GM18499 (cell line): ENCODE data around the gene ZNF763.
"Not testable (repeated sequence)": the region's sequence is repeated elsewhere in the genome, so short reads cannot be mapped to it uniquely, and the experiment has no call there.

Experiments used
- ATAC-seq: cut with Tn5 transposase; IDR thresholded peaks from one replicate; pipeline ENCODE4 v1.9.1; 2021; ENCODE audit warnings: moderate number of reproducible peaks; ENCODE audit not compliant: insufficient read depth, unreplicated experiment

ZNF763 gene

DNA sequence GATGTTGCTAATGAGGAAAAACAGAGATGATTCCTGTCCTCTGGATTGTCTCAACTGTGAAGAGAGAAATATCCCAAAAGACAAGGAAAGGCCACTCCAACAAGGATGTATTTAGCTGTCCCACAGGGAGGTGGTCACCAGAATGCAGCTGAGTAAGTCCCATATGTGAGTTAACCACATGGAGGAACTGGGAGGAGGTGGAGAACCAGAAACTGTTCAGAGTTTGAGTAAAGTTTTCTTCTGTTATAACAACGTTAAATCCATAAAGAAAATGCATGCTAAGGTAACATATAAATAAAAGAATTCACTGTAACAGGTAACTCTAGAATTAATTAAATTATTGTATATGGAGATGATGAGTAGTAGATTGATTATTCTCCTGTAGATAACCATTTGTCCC, 5.3 kb downstream of the ZNF763 start:
- ATAC-seq, result no peak

GRCh38 chr19:11971041-11971440, 6.2 kb downstream of the ZNF763 start:
- no peak for ATAC-seq

DNA sequence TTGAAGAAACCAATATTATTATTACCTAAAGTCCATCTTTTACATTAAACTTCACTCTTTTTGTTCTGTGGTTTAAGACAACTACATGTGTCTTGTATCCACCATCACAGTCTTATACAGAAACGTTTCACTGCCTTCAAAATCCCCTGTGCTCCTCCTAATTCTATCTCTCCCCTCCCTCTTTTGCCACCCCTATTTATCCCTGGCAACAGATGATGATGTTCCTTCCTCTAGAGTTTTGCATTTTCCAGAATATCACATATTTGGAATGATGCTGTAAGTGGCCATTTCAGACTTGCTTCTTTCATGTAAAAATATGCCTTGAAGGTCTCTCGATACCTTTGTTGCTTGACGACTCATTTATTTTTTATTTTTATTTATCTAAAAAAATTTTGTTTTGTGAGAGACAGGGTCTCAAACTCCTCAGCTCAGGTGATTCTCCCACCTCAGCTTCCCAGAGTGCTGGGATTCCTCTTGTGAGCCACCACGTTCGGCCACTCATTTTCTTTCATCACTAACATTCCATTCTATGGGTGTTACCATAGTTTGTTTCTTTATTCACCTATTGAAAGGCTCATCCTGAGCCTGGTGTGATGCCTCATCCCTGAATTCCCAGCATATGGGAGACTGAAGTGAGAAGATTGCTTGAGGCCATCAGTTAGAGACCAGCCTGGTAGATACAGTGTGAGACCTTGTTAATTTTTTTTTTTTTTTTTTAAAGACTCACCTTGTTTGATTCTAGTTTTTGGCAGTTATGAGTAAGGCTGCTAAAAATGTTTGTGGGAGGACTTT, 8.4 kb downstream of the ZNF763 start:
- no peak for ATAC-seq

- ATAC-seq, result no peak
These were observed 13.8 kb downstream of the ZNF763 start for GRCh38 chr19:11978492-11979100.

DNA sequence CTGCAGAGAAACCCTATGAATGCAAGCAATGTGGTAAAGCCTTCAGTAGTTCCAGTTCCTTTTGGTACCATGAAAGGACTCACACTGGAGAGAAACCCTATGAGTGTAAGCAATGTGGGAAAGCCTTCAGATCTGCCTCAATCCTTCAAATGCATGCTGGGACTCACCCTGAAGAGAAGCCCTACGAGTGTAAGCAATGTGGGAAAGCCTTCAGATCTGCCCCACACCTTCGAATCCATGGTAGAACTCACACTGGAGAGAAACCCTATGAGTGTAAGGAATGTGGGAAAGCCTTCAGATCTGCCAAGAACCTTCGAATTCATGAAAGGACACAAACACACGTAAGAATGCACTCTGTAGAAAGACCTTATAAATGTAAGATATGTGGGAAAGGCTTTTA, 14.7 kb downstream of the ZNF763 start:
- ATAC-seq, result no peak

DNA sequence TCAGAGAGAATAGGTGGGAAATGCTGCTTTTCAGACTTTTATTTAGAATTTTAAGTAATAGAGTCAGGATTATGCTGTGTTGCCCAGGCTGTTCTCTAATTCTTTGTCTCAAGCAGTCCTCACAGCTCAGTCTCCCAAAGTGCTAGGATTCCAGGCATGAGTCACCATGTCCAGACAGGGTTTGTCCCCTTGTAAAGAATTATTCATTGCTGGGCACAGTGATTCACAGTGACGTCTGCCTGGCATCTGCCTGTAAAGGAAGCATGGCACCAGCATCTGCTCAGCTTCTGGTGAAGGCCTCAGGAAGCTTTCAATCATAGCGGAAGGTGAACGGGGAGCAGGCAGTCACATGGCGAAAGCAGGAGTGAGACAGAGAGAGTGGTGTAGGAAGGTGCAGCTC, 17.7 kb downstream of the ZNF763 start:
- ATAC-seq, result no peak

DNA sequence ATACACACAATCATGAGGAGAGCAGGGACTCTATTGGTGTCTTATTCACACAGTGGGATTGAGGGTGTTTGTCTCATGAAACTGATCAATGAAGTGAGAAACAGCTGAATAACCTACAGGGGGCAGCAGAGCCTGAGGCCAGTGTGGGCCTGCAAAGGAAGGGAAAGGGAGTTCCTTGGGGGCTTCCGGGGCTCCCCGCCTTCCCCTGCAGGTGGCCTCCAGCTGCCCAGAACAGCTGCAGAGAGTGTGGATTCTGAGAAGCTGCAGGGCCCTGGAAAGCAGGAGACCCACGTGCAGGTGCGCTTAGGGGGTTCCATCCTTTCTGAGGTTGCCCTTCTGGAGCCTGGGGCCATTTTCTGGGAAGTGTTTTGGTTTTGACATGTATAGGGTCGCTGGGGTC, 20.1 kb downstream of the ZNF763 start:
- no peak for ATAC-seq

GRCh38 chr19:11986754-11987153, 21.9 kb downstream of the ZNF763 start:
- no peak for ATAC-seq

- ATAC-seq, result no peak
These were observed 22.8 kb downstream of the ZNF763 start for GRCh38 chr19:11987405-11988281.

- no peak for ATAC-seq
These were observed 24.2 kb downstream of the ZNF763 start for GRCh38 chr19:11989112-11989456.

DNA sequence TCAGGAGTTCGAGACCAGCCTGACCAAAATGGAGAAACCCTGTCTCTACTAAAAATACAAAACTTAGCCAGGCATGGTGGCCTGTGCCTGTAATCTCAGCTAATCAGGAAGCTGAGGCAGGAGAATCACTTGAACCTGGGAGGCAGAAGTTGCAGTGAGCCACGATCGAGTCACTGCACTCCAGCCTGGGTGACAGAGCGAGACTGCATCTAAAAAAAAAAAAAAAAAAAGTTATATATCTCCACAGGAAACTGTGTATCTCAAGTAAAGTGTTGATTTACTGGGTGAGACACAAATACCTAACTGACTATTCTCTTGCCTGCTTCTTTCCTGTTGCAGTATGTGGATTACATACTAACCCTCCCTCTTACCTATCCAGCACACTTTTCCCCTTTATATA, 27.1 kb downstream of the ZNF763 start:
- not testable (repeated sequence) for ATAC-seq

- no peak for ATAC-seq
These were observed 30.3 kb downstream of the ZNF763 start for GRCh38 chr19:11995174-11995573.

DNA sequence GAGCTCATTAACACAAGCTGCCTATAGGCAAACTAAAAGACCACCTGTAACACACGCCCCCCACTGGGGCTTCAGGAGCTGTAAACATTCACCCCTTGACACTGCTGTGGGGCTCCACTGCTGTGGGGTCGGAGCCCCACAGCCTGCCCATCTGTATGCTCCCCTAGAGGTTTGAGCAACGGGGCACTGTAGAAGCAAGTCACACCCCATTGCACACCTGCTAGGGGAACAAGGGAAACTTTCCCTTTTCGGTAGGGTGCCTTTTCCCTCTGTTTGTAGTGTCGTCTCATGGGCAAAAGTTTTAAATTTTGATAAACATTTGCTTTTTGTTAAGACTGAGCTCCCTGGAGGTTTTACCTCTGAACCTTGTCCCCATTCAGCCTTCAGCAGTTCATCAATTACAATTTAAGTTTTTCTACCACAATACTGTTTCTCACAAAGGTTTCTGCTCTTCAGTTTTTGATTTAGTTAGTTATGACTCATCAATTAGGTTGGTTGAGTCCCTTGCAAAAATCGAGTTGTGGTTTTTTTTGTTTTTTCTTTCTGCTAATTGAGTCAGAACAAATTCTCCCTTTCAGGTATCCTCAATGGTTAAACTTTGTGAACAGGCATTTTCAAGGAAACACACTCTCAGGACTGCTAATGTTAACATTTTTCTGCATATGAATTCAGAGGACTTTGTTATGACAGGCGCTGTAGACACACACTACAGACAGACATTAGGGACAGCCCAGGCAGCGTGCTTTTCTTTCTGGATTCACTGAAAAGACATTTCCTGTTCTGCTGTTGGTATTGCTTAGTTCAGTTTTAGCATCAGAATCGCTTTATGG, 35.5 kb downstream of the ZNF763 start:
- ATAC-seq, result no peak

- no peak for ATAC-seq
These were observed 50.3 kb downstream of the ZNF763 start for GRCh38 chr19:12015015-12015752.

DNA sequence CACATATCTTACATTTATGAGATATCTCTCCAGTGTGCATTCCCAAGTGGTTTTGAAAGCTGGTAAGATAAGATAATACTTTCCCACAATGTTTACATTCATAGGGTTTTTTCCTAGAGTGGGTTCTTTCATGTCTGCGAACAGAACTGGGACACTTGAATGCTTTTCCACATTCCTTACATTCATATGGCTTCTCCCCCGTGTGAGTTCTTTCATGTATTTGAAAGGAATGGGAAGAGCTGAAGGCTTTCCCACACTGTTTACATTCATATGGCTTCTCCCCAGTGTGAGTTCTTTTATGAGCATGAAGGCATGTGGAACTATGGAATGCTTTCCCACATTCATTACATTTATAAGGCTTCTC, 50.9 kb downstream of the ZNF763 start:
- ATAC-seq, result no peak
